Endothelial cell of umbilical vein (primary cell): ENCODE data around the gene LARGE1. TPM values are rescaled to one million over a fixed set of nuclear protein-coding genes. Genes with fewer than 3 reads are reported as not detected.

Experiments
- BruUV-seq: library from RNA; stranded (reverse); fragments of 400-500 nt; replicated peaks from 2 replicates; lab custom pipeline; 2021; lab: Mats Ljungman, UMichigan
- CTCF ChIA-PET: fragments of 300-600, 350-600 bp; sonication (Branson Sonifier 250); formaldehyde crosslinking; loops from one replicate; lab custom pipeline; 2021; ENCODE audit warnings: antibody characterized with exemption, inconsistent platforms; lab: Charles Lee
- POLR2A ChIA-PET: fragments of 300-600, 350-600 bp; sonication (Branson Sonifier 250); formaldehyde crosslinking; loops from one replicate; lab custom pipeline; 2021; ENCODE audit warnings: antibody characterized with exemption, inconsistent platforms; lab: Charles Lee
- DNase-seq: peaks from one replicate; pipeline ENCODE4 v3.0.0-alpha.2; 2011; ENCODE audit warnings: low read depth, low spot score
- FAIRE-seq: peaks from 2 replicates; lab custom pipeline; 2011; peaks lifted over from hg19 to GRCh38; lab: Jason Lieb, UNC
- H2AFZ ChIP-seq: 2 replicates; pipeline ENCODE4 v1.6.0; 2012; ENCODE audit warnings: low read depth, low read length, control low read depth, inconsistent platforms
- H3K27ac ChIP-seq: 2 replicates; pipeline ENCODE4 v1.5.1; 2011; ENCODE audit warnings: low read depth, mild to moderate bottlenecking, control low read depth, low read length, moderate library complexity; ENCODE audit not compliant: insufficient read depth
- H3K27me3 ChIP-seq, 2 experiments: 2 replicates each; pipeline versions ENCODE4 v1.6.0 to v1.6.1; 2011; ENCODE audit warnings: low read length in 2 of 2, mixed read lengths in 1 of 2; ENCODE audit not compliant: control insufficient read depth in 2 of 2, insufficient read depth in 2 of 2
- H3K36me3 ChIP-seq, 2 experiments: 2 replicates in 1 of 2; 3 replicates in 1 of 2; pipeline ENCODE4 v1.5.1; 2011; ENCODE audit warnings: low read length in 2 of 2, mild to moderate bottlenecking in 1 of 2, moderate library complexity in 1 of 2; ENCODE audit not compliant: control insufficient read depth in 2 of 2, insufficient read depth in 2 of 2; ENCODE audit errors: extremely low read depth in 1 of 2
- H3K4me1 ChIP-seq: 3 replicates; pipeline ENCODE4 v1.5.1; 2011; ENCODE audit warnings: mild to moderate bottlenecking, low read length; ENCODE audit not compliant: control insufficient read depth, insufficient read depth; ENCODE audit errors: extremely low read depth
- H3K4me2 ChIP-seq: 2 replicates; pipeline ENCODE4 v1.6.1; 2011; ENCODE audit warnings: low read length, control low read depth, mixed read lengths; ENCODE audit not compliant: insufficient read depth
- H3K4me3 ChIP-seq, 3 experiments: fragments of 200-600 bp in 1 of 3; sonication (generic), shearing (Covaris generic) in 1 of 3; replicated peaks in 1 of 3; 2 replicates each; pipeline ENCODE4 v1.5.1; 2011 to 2016; ENCODE audit warnings: control low read depth in 3 of 3, low read length in 3 of 3, mild to moderate bottlenecking in 2 of 3, inconsistent platforms in 1 of 3, low read depth in 1 of 3, moderate library complexity in 1 of 3; ENCODE audit not compliant: insufficient read depth in 1 of 3
- H3K79me2 ChIP-seq: 2 replicates; pipeline ENCODE4 v1.6.0; 2012; ENCODE audit warnings: low read length, inconsistent platforms; ENCODE audit not compliant: control insufficient read depth, insufficient read depth
- H3K9ac ChIP-seq: replicated peaks from 2 replicates; pipeline ENCODE3; 2011; ENCODE audit warnings: low read length, control low read depth; ENCODE audit not compliant: insufficient read depth; ENCODE audit errors: extremely low read depth
- H3K9me1 ChIP-seq: replicated peaks from 3 replicates; pipeline ENCODE4 v1.6.0; 2011; ENCODE audit warnings: mild to moderate bottlenecking, low read length; ENCODE audit not compliant: control insufficient read depth, insufficient read depth; ENCODE audit errors: extremely low read depth
- H3K9me3 ChIP-seq: replicated peaks from 2 replicates; pipeline ENCODE4 v1.5.1; 2012; ENCODE audit warnings: low read length, inconsistent platforms; ENCODE audit not compliant: control insufficient read depth, insufficient read depth
- H4K20me1 ChIP-seq: replicated peaks from 2 replicates; pipeline ENCODE3; 2011; ENCODE audit warnings: mild to moderate bottlenecking, low read length; ENCODE audit not compliant: control insufficient read depth, insufficient read depth; ENCODE audit errors: extremely low read depth
- CTCF ChIP-seq, 2 donors: IDR thresholded peaks; 1 replicate in 1 of 2; 2 replicates in 1 of 2; pipeline ENCODE4 v1.5.1; 2011; ENCODE audit warnings: low read length in 2 of 2, mild to moderate bottlenecking in 2 of 2, moderate library complexity in 2 of 2, control low read depth in 1 of 2, inconsistent platforms in 1 of 2, low read depth in 1 of 2; ENCODE audit not compliant: insufficient read depth in 1 of 2; ENCODE audit errors: extremely low read depth in 1 of 2
- EZH2 ChIP-seq: IDR thresholded peaks from 2 replicates; pipeline ENCODE4 v1.6.1; 2012; ENCODE audit warnings: borderline replicate concordance, low read depth, mild to moderate bottlenecking, moderate library complexity, low read length, inconsistent platforms; ENCODE audit not compliant: severe bottlenecking
- FOS ChIP-seq: IDR thresholded peaks from 2 replicates; pipeline ENCODE4 v1.6.1; 2011; ENCODE audit warnings: mild to moderate bottlenecking, low read length, moderate library complexity, borderline replicate concordance; ENCODE audit not compliant: insufficient read depth
- GATA2 ChIP-seq: IDR thresholded peaks from 2 replicates; pipeline ENCODE4 v1.7.0; 2011; ENCODE audit warnings: low read depth, mild to moderate bottlenecking, moderate library complexity, mixed read lengths, low read length; ENCODE audit not compliant: insufficient read length, insufficient read depth
- JUN ChIP-seq: IDR thresholded peaks from 2 replicates; pipeline ENCODE4 v1.6.1; 2011; ENCODE audit warnings: borderline replicate concordance, low read depth; ENCODE audit not compliant: insufficient read length, insufficient read depth
- MAX ChIP-seq: IDR thresholded peaks from 2 replicates; pipeline ENCODE4 v1.6.1; 2011; ENCODE audit not compliant: insufficient read depth, insufficient read length
- MYC ChIP-seq: IDR thresholded peaks from one replicate; pipeline ENCODE4 v1.6.1; 2011; ENCODE audit warnings: mild to moderate bottlenecking, low read depth, low read length
- POLR2A ChIP-seq: IDR thresholded peaks from 2 replicates; pipeline ENCODE4 v1.6.1; 2012; ENCODE audit warnings: low read depth, mild to moderate bottlenecking, control low read depth, low read length
- POLR2AphosphoS5 ChIP-seq: IDR thresholded peaks from 2 replicates; pipeline ENCODE4 v1.6.1; 2012; ENCODE audit warnings: low read depth, mild to moderate bottlenecking, control low read depth, low read length, moderate library complexity; ENCODE audit not compliant: insufficient read depth
- dilution Hi-C: fragments of 300-500 bp; cut with MboI; formaldehyde crosslinking; loops from one replicate; pipeline ENCODE4 v1.15.0; 2019; ENCODE audit warnings: low sequenced_read_pairs; ENCODE audit not compliant: extremely low pct_ligation_motif_present
- intact Hi-C: fragments of 100-400 bp; cut with micrococcal nuclease; formaldehyde crosslinking; loops from one replicate; pipeline ENCODE4 v1.10.0; 2022
- polyA plus RNA-seq, 4 experiments: library from polyadenylated mRNA; depleted of rRNA in 3 of 4; stranded (reverse) in 3 of 4; unstranded in 1 of 4; fragments of >200 nt; gene quantifications; 2 replicates each; pipeline versions ENCODE4 v1.2.1 to v1.2.3, GENCODE V29; 2011 to 2012; ENCODE audit warnings: missing spikeins in 1 of 4
- total RNA-seq: library from RNA; stranded (reverse); gene quantifications from 2 replicates; pipeline ENCODE4 v1.2.3, GENCODE V29; 2021

The LARGE1 gene
- total and polyA plus RNA-seq, 2 donors (not counting 3 experiments of a cell fraction or from before 2014, with no cell fraction given), result 0.95 to 4.4 TPM

GRCh38 chr22:33792832-33793231 lies 127.4 kb downstream of the LARGE1 start:
- ChIA-PET POLR2A (no interaction called here), CTCF (no interaction called here)
- no peak overlapping the region for H3K9ac ChIP-seq
- BruUV-seq, result no TSS peak
- H3K27me3 ChIP-seq, result no peaks in the 10 kb centered on the region
- TF ChIP-seq POLR2AphosphoS5 (no peak), MYC (no peak), POLR2A (no peak), FOS (no peak), JUN (no peak), MAX (no peak), GATA2 (no peak), CTCF (IDR thresholded peaks at IDR 0.05; ENCODE audit: extremely low read depth in 1 of 2, insufficient read depth in 1 of 2, low read depth in 1 of 2, low read length in 2 of 2) (no peak), EZH2 (no peak)
- dilution Hi-C loops, result no loop called here
- H3K4me2 ChIP-seq, result no peak overlapping the region
- H3K9me3 ChIP-seq, result peaks cover 2% of the 10 kb centered on the region
- no peak overlapping the region for H3K27ac ChIP-seq
- no peaks in the 10 kb centered on the region for H4K20me1 ChIP-seq
- no peak overlapping the region for H3K4me3 ChIP-seq
- intact Hi-C loops, result no loop called here
- H3K4me1 ChIP-seq, result no peaks in the 10 kb centered on the region
- H2AFZ ChIP-seq, result no peak overlapping the region
- FAIRE-seq (no peak), DNase-seq (no peak)
- no peaks in the 10 kb centered on the region for H3K79me2 ChIP-seq
- no peaks in the 10 kb centered on the region for H3K36me3 ChIP-seq
- no peaks in the 10 kb centered on the region for H3K9me1 ChIP-seq
